HepG2 (cell line): ENCODE results near the gene TWIST2.

Experiments
- AFF4 ChIP-seq: sonication (generic); formaldehyde crosslinking; IDR thresholded peaks from 2 replicates; pipeline ENCODE4 v1.4.0; 2020; ENCODE audit warnings: missing genetic modification reagents
- CTCF ChIP-seq: sonication (generic); formaldehyde crosslinking; IDR thresholded peaks from 2 replicates; pipeline ENCODE4 v1.5.0; 2020; ENCODE audit warnings: mild to moderate bottlenecking, missing genetic modification reagents, moderate library complexity
- GABPA ChIP-seq, 2 experiments: IDR thresholded peaks; 2 replicates each; pipeline ENCODE4 v1.6.1; 2011 to 2016; ENCODE audit warnings: low read depth in 2 of 2, low read length in 1 of 2, missing biosample characterization in 1 of 2, missing genetic modification characterization in 1 of 2
- PCBP2 ChIP-seq: fragments of 200-400 bp; formaldehyde crosslinking; optimal IDR thresholded peaks from 2 replicates; pipeline ENCODE3; 2018; ENCODE audit warnings: low read length, low read depth; ENCODE audit not compliant: poor library complexity, severe bottlenecking
- SMAD1 ChIP-seq: sonication (generic); formaldehyde crosslinking; IDR thresholded peaks from 2 replicates; pipeline ENCODE4 v1.4.0; 2020; ENCODE audit warnings: missing genetic modification reagents, low read depth, mild to moderate bottlenecking, borderline replicate concordance
- SP1 ChIP-seq, 2 experiments: fragments of 450-650 bp in 1 of 2; sonication (generic) in 1 of 2; formaldehyde crosslinking in 1 of 2; IDR thresholded peaks; 2 replicates each; pipeline versions ENCODE4 v1.4.0 to v1.6.1; 2016 to 2020; ENCODE audit warnings: missing genetic modification reagents in 1 of 2
- STAT5B ChIP-seq: sonication (generic); formaldehyde crosslinking; IDR thresholded peaks from 2 replicates; pipeline ENCODE4 v1.4.0; 2020; ENCODE audit warnings: missing genetic modification reagents
- TCF12 ChIP-seq, 2 experiments: fragments of 450-650 bp in 1 of 2; sonication (generic) in 1 of 2; formaldehyde crosslinking in 1 of 2; IDR thresholded peaks; 2 replicates each; pipeline versions ENCODE4 v1.6.1 to v1.8.0; 2017 to 2022; ENCODE audit warnings: antibody characterized with exemption in 1 of 2, mild to moderate bottlenecking in 1 of 2, missing genetic modification reagents in 1 of 2, moderate library complexity in 1 of 2
- YY1 ChIP-seq: IDR thresholded peaks from 2 replicates; pipeline ENCODE4 v1.6.1; 2011; ENCODE audit warnings: low read length, low read depth, moderate library complexity, mild to moderate bottlenecking; ENCODE audit not compliant: insufficient read depth, insufficient replicate concordance
- ZFP36 ChIP-seq: fragments of 150-350 bp; IDR thresholded peaks from 2 replicates; pipeline ENCODE4 v1.6.1; 2018; ENCODE audit warnings: borderline replicate concordance, low read length, low read depth; ENCODE audit not compliant: partially characterized antibody

DNA sequence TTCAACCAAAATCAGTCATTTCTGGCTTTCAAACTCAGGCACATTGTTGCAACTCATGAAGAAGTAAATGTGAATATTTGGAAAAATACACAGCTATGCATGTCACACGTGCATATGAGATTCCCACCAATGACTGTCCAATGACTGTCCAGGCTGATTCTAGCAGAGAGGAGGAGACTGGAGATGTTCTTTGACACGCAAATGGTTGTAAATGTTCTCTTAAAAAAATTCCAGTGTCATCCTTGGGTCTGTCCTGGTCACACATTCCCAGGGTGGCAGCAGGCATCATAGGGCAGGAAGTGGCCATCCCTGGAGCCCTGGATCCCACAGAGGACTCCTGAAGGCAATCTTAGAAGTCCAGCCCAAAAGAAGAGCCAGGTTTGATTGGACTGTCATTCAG is 40.9 kb downstream of the TWIST2 start:
- no peak for TF ChIP-seq YY1
- TF ChIP-seq STAT5B (CRISPR knock-in tag): no peak
- no peak for TF ChIP-seq SP1 (IDR thresholded peaks at IDR 0.05)
- no peak for TF ChIP-seq SP1 (CRISPR knock-in tag; IDR thresholded peaks at IDR 0.05)
- no peak for TF ChIP-seq CTCF
- no peak for TF ChIP-seq TCF12 (IDR thresholded peaks at IDR 0.05)
- no peak for TF ChIP-seq TCF12 (CRISPR knock-in tag; IDR thresholded peaks at IDR 0.05)
- TF ChIP-seq GABPA (IDR thresholded peaks at IDR 0.05; ENCODE audit: low read depth, low read length): no peak
- no peak for TF ChIP-seq GABPA (CRISPR knock-in tag; IDR thresholded peaks at IDR 0.05; ENCODE audit: low read depth)
- TF ChIP-seq AFF4 (CRISPR knock-in tag): no peak
- no peak for TF ChIP-seq SMAD1 (CRISPR knock-in tag)
- TF ChIP-seq PCBP2: no peak
- no peak for TF ChIP-seq ZFP36
